Adrenal gland (tissue), 5 donors: ENCODE data around the gene CFAP44.

Experiments
- POLR2A ChIP-seq, 2 donors: fragments of 450-650 bp; IDR thresholded peaks; one replicate each; pipeline ENCODE4 v1.6.1; 2017; ENCODE audit warnings: antibody characterized with exemption in 2 of 2, mild to moderate bottlenecking in 2 of 2, moderate library complexity in 1 of 2
- TF ChIP-seq, protein P1 (sequence below), 6 experiments: fragments of 450-650 bp in 4 of 6; fragments of 200-600 bp in 2 of 6; sonication (generic) in 1 of 6; IDR thresholded peaks; 1 replicate in 5 of 6; 2 replicates in 1 of 6; pipeline versions ENCODE4 v1.5.1 to v1.8.0; 2016 to 2021; ENCODE audit warnings: antibody characterized with exemption in 6 of 6, mild to moderate bottlenecking in 2 of 6, moderate library complexity in 1 of 6
- donor health status: DM: no; HTN: no; CAD: no.

DNA sequence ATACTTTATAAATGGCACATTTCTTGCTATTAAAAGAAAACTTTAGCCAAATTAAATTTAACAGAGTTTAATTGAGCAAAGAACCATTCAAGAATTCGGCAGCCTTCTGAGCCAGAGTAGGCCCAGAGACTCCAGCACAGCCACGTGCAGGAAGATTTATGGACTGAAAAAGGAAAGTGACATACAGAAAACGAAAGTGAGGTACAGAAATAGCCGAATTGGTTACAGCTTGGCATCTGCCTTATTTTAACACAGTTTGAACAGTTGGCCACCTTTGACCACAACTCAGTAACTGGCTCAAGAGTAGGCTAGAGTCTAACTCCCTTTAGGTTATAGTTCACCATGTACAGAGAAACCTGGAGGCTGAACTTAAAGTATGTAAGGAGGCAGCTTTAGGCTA is 17.6 kb downstream of the CFAP44 start:
- TF ChIP-seq, protein P1, sequence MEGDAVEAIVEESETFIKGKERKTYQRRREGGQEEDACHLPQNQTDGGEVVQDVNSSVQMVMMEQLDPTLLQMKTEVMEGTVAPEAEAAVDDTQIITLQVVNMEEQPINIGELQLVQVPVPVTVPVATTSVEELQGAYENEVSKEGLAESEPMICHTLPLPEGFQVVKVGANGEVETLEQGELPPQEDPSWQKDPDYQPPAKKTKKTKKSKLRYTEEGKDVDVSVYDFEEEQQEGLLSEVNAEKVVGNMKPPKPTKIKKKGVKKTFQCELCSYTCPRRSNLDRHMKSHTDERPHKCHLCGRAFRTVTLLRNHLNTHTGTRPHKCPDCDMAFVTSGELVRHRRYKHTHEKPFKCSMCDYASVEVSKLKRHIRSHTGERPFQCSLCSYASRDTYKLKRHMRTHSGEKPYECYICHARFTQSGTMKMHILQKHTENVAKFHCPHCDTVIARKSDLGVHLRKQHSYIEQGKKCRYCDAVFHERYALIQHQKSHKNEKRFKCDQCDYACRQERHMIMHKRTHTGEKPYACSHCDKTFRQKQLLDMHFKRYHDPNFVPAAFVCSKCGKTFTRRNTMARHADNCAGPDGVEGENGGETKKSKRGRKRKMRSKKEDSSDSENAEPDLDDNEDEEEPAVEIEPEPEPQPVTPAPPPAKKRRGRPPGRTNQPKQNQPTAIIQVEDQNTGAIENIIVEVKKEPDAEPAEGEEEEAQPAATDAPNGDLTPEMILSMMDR (IDR thresholded peaks at IDR 0.05): no peak
- TF ChIP-seq POLR2A (IDR thresholded peaks at IDR 0.05): no peak
